Putamen (tissue), 1 donor: ENCODE data around the gene NPHP4.

Source experiments
- DNase-seq: peaks from one replicate; pipeline ENCODE4 v3.0.0-alpha.2; 2016; ENCODE audit warnings: low spot score

The NPHP4 gene

GRCh38 chr1:6003568-6004411, 11.6 kb upstream of the NPHP4 start:
- DNase-seq: no peak

- no peak for DNase-seq
These were observed 10.7 kb upstream of the NPHP4 start for GRCh38 chr1:6002714-6003501.

- DNase-seq: no peak
These were observed 9.9 kb upstream of the NPHP4 start for GRCh38 chr1:6001992-6002576.

- DNase-seq: no peak
These were observed 8.4 kb upstream of the NPHP4 start for GRCh38 chr1:6000444-6001288.

- no peak for DNase-seq
These were observed 7.7 kb upstream of the NPHP4 start for GRCh38 chr1:5999711-6000443.

- DNase-seq: no peak
These were observed 6.7 kb upstream of the NPHP4 start for GRCh38 chr1:5998906-5999301.

GRCh38 chr1:5998051-5998905, 6.1 kb upstream of the NPHP4 start:
- no peak for DNase-seq

GRCh38 chr1:5997316-5997715, 5.1 kb upstream of the NPHP4 start:
- no peak for DNase-seq

GRCh38 chr1:5996641-5997270, 4.5 kb upstream of the NPHP4 start:
- no peak for DNase-seq

- no peak for DNase-seq
These were observed 3.8 kb upstream of the NPHP4 start for GRCh38 chr1:5995871-5996630.

GRCh38 chr1:5994713-5995621, 2.7 kb upstream of the NPHP4 start:
- no peak for DNase-seq

GRCh38 chr1:5993556-5994491, 1.6 kb upstream of the NPHP4 start:
- no peak for DNase-seq

GRCh38 chr1:5992814-5993555, 760 bp upstream of the NPHP4 start:
- DNase-seq: no peak

- DNase-seq: no peak
These were observed 722 bp downstream of the NPHP4 start for GRCh38 chr1:5991381-5992025.

- DNase-seq: no peak
These were observed 1.3 kb downstream of the NPHP4 start for GRCh38 chr1:5990913-5991312.
